GM12873 (cell line): ENCODE measurements around the gene KCNQ1.

ENCODE experiments used
- TF ChIP-seq, protein P1 (sequence below): IDR thresholded peaks from 2 replicates; pipeline ENCODE4 v1.5.1; 2012; ENCODE audit warnings: low read depth, mild to moderate bottlenecking, moderate library complexity, low read length, control low read depth; ENCODE audit not compliant: insufficient read depth; ENCODE audit errors: missing control alignments

KCNQ1 gene

DNA sequence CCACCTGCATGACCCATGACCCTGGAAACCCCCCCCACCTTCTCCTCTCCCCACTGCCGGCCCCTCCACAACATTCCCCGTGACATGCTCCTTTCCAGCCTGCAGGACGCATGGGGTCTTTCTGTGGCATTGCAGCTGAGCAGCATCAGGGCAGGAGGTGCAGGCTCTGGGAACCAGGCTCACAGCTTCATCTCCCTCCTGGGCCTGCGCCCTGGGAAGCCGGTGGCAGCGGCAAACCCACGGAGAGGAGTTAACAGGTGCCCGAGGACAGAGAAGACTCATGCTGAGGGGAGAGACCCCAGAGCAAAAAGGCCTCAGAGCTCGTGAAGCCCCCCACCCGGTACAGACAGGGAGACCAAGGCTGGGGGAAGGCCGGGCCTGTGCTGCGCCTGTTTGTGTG lies 408.6 kb downstream of the KCNQ1 start:
- TF ChIP-seq, protein P1, sequence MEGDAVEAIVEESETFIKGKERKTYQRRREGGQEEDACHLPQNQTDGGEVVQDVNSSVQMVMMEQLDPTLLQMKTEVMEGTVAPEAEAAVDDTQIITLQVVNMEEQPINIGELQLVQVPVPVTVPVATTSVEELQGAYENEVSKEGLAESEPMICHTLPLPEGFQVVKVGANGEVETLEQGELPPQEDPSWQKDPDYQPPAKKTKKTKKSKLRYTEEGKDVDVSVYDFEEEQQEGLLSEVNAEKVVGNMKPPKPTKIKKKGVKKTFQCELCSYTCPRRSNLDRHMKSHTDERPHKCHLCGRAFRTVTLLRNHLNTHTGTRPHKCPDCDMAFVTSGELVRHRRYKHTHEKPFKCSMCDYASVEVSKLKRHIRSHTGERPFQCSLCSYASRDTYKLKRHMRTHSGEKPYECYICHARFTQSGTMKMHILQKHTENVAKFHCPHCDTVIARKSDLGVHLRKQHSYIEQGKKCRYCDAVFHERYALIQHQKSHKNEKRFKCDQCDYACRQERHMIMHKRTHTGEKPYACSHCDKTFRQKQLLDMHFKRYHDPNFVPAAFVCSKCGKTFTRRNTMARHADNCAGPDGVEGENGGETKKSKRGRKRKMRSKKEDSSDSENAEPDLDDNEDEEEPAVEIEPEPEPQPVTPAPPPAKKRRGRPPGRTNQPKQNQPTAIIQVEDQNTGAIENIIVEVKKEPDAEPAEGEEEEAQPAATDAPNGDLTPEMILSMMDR: no peak

DNA sequence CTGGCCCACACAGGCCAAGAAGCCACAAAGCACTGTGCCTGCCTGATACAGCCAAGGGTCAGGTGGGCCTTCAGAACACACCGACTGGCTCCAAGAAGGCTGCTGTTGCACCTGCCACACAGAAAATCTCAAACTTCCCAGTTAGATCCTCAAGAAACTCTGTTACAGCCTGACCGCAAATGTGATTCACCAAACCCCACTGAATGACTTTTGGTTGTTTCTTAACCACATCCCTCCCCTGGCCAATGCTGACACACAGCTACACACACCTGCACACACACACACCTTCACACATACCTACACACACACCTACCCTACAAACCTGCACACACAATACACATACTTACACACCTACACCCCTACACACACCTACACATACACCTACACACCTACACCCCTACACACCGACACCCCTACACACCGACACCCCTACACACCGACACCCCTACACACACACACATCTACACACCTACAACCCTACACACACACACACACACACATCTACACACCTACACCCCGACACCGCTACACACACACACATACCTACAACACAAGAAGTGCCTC lies 409.3 kb downstream of the KCNQ1 start:
- TF ChIP-seq, protein P1: no peak

DNA sequence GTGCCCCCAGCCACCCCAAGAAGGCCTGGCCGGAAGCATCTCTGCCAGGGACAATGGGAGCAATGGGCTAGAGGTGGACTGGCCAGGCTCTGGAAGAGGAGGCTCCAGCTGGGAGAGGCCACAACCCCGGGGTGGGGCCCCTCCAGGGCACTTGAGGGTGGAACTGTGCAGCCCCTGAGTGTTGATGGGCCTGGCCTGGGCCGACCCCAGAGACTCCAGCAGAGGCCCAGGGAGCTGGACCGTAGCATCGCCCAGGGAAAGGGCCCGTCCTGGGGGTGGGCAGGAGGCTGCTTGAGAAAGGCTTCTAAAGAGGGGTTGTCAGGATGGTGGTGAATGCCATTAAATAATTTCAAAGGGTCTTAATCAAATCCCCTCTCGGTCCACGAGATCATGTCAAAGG lies 410.4 kb downstream of the KCNQ1 start:
- TF ChIP-seq, protein P1: no peak

DNA sequence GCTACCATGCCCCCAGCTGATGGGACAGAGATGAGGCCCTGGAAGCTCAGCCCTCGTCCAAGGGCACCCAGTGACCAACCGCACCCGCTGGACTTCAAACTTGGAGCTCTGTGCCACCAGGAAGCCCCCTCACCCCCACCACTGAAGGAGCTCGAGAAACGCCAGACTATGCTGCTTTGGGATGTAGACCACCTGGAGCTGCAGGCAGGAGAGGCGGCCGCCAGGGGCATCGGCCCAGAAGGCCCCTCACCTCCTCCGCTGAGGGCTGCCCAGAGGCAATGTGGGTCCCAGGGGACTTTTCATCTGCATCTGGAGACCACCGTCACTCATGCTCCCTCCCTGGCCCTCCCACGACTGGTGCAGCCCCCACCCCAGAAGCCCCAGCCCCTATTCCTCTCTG lies 412.5 kb downstream of the KCNQ1 start:
- TF ChIP-seq, protein P1: no peak

DNA sequence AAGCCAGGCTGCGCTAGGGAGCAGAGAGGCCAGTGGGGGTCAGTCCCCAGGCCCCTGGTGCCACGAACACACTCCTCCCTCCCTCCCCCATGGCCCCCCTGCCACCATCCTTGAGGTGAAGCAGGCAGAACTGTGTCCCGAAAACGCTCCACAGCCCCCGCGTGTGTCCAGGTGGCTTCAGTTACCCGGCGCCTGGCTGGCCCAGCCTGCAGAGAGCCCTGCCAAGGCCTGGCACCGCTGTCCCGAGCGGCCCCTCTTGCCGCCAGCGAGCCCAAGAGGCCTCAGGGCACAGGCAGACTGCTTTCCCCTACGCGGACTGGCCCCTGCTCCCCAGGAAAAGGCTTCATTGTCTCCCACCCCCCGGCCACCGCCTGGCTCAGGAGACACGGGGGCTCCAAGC lies 413.1 kb downstream of the KCNQ1 start:
- TF ChIP-seq, protein P1: no peak

DNA sequence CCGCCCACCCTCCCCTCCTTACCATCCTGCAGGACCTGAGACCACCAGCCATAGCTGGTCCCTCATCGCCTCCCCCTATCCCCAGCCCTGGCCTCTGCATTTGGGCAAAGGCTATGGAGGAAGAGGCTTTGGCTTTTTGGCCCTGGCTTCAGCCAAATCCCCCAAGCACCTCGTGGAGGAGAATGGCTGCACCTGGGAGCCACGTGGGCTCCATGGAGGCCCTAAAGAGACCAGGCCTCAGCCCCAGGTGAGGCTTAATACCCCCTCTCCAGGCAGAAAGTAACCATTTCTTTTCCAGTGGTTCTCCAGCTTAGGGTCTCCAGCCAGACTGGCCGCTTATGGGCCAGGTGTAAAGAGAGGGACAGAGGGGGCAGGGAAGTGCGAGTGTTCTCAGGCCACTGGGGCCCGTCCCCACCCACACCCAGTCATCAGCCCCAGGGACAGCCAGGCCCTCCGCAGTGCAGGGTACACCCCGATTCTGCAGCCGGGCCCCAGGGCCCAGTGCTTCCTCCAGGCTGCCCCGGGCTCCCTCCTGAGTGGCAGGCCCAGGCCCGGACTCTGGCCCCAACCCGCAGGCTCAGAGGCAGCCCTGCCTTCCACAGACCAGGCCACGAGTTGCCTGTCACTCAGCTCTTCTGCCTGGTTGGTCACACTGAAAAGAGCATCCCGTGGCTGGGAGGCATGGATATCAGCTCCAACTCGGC lies 414.3 kb downstream of the KCNQ1 start:
- TF ChIP-seq, protein P1: no peak

DNA sequence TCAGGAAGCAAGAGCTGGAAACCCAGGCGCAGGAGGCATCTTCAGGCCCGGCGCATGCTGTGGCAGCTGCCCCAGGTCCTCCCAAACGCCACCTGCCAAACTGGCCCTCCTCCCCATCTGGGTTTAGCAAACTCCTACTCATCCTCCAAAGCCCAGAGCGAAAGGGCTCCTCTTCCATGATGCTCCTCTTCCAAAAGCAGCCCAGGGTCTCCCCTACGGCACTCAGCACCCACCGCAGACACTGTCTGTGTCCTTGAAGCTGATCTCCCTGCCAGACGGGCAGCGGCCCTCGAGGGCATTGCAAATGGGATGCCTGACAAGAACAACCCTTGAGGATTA lies 414.9 kb downstream of the KCNQ1 start:
- TF ChIP-seq, protein P1: no peak
